Stimulated activated CD4-positive, alpha-beta T cell treated with anti-CD3 and anti-CD28 coated beads, TNF-alpha, amount 100 ng/mL, for 4 hours (primary cell): ENCODE results near the gene SMARCAL1.
"Not testable (repeated sequence)": the region's sequence is repeated elsewhere in the genome, so short reads cannot be mapped to it uniquely, and the experiment has no call there.

Source experiments
- DNase-seq, 3 experiments: peaks; one replicate each; pipeline ENCODE4 v3.0.0-alpha.2; 2020; ENCODE audit warnings: low read depth in 3 of 3

SMARCAL1 gene

DNA sequence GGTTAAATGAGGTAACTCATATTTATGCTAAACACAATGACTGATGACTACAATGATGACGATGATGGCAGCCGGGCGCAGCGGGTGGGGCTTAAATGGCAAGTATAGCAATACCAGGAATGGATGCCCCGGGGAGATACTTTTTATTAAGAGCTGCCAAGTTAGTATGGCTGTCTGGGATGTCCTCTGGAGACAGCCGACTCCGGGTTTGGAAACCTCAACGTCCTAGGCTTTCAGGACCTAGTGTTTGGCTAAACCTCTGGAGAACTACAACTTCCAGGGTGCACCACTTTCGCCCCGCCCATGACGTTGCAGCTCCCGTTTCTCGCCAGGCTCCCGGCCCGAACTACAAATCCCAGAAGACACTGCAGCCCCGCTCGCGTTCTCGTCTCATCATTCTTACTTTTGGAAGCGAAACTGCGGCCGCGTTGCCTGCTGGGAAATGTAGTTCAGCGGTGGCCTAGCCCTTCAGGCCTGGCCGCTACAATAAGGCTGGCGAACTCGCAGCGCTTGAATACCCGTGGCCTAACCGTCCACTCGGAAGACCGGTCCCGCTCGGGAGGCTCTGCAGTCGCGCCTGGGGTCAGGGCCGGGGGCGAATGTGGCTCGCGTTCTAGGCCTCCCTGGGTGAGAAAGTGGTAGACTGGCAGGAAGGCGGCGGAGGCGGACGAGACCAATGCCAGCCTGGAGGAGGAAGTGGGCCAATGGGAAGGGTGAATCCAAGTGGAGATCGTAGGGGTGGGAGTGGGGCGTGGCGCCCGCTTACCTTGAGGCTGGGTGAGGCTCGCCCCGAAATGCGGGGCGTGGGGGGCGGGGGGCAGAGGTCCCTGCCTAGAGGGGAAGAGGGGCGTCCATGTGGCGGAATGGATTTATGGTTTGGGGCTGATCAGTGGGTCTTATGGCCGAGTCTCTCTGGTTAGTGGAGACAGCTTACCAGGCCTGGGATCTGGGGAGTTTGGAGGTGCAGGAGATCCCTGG is at the start of gene SMARCAL1:
SMARCAL1 (plus strand) TSS at position 463 of the 978 bp plus-strand sequence. CDS start 2,221 bp downstream, outside the sequence.
- peak; percentile 95 to 99 (median 98) for DNase-seq

DNA sequence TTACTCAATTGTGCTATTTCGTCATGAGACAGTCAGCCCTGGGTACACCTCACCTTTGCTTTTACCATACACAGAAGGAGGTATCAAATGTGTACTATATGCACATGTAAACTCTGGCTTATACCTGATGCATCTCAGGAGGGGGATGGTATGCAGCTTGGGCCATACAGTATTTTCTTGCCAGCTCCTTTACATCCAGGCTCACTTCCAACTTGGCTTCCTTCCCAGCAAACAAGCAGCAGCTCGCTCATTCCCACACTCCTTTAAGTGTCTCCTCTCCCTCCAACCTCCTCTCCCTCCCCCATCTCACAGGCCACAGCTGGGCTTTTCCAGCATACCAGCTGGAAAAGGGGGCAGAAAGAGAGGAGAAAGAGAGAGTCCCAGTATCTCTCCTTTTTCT is 49.6 kb upstream of the SMARCAL1 start:
- no peak for DNase-seq

DNA sequence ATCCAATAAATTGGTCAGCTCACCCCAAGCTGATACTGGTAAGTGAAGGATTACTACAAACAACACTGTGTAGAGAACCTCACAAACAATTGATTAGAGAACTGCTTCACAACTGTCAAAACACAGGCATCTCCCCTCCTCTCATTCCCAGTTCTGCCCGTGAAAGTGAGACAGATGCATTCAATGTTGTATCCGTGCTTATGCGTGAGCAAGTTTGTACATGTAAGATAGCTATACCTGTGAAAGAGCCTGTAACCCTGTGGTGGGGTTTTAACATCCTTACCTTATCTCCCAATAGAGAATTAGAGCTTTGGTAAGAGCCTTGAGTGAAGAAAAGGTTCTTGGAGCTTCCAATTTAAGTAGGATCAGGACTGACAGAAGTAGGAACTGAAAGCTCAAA is 49.1 kb upstream of the SMARCAL1 start:
- no peak for DNase-seq

DNA sequence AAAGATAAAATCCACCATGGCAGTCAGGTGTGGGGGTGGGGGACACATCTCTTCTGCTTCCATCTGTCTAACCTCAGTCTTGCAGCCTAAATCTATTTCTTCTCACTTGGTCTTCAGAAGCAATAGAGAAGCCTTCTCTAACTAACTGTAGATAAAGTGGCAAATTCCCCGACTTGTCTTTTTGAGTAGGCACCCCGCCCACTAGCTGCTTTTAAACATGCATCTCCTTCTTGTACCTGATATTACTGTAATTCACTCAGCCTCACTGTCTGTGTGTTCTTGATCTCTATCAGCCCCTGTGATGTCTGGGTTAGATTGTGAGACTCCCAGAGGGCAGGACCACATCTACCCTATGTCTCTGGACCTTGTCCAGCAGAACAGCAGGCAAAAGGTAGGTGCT is 46.8 kb upstream of the SMARCAL1 start:
- DNase-seq: no peak

DNA sequence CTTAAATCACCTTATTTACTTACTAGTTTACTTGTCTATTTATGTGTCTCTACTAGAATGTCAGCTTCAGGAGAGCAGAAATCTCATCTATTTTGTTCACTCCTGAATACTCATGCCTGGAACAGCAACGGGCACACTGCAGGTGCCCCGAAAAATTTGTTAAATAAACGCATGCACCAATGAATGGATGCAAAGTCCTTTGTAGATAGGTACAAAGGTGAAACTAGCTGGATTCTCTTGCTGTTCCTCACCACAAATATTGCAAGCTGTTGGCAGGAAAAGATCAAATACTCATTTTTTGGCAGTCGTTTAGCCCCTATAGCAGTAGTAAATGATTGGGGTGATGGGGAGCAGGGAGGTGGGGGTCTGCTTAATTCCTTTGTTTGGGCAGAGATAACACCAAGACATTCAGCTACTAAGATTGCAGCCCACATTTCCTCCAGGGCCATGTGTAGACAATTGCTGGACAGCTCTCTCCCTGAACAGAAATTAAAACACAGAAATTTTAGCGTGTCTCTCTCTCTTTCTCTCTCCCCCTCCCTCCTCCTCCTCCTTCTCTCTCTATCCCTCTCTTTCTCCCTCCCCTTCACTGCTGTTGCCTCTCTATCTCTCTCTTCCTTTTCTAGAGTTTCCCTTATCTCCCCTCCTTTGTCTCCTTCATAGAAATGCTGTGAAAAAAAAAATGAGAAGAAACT is 45.4 kb upstream of the SMARCAL1 start:
- no peak for DNase-seq

DNA sequence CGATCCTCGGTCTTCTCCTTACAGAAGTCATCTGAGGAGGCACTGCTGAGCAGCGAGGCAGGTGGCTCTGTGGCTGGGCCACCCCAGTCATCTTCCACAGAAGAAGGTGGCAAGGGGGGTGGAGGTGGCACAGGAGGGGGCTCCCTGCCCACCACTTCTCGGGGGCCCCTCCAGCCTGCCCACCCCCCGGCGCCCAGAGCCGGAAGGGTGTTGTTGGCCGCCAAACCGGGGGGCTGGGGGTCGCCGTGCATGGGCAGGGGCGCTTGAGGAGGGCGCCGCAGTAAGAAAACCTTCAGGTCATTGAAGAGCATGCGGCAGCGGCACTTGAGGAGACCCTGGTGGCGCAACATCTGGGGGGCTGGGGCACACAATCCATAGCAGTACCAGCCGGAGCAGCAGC is 42.5 kb upstream of the SMARCAL1 start:
- no peak for DNase-seq

DNA sequence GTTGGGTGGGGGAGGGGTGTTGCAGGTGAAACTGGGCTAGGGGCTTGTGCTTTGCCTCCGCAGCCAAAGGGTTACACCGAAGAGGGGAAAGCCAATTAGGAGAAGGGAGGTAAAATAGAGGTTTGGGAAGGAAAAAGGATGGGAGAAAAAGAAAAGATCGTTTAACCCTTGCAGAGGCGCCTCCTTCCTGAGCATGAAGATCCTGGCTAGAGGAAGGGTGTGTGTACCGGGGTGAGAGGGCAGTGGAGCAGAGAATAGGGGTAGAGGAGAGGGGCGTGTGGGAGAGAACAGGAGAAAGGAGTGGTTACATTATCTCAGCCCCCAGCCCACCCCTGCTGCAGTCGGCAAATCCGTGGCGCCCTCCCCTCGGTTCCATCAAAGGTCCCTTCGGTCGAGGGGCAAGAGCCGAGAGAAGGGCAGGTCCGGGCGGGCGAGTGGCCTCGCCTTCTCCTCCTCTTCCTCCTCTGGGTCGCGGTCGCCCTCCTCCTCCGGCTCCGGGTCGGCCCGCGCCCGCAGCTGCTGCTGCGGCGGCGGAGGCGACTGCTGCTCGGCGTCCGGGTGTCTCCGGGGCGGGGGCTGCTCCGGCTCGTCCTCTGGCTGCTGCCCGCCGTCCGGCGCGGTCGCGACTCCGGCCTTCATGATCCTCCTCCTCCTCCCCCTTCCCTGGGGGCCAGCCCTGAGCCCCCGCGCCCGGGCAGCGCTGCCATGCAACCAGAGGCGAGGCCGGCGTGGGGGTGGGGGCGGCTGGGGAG is 41.1 kb upstream of the SMARCAL1 start:
- no peak for DNase-seq

DNA sequence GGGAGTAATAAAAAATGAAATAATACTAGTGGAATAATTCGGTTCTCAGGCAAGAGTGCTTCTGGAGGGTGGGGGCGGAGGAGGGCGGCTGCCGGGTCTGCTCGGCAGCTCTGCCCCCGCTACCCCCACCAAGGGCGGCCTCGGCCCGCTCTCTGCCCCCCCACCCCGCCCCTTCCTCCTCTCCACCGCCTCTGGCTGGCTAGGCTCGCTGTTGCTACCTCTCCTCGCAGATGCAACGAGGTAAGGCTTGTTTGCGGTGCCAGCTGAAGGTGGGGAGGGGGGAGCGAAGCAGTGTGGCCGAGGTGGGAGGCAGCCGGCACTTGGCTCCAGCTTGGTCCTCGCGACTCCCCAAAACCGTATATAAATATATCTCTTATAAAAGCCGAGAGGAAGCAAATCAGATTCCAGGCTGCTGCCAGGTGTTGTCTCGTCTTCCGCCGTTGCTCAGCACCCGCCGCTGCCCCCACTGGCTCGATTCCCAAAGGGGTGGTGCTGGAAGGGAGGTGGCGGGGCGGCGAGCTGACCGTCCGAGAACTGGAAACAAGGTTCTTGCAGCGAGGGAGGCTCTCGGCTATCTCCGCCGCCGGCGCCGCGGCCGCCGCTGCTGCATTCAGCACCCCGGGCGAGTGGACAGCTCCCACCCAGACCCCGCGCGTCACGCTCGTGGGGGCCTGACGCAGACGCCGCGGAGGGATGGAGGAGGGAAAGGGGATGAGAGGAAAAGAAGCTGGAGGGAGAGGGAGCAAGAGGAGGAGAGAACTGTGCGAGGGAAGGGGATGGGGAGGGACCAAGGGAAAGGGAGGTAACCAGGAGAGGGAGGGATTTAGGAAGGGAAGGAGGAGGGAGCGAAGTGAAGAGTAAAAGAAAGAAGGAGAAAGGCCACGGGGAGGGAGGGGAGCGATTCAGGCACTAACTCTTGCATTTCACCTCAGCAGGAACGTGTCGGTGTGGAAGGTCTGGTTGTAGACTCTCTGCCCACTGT is 40.3 kb upstream of the SMARCAL1 start, which contains the start of gene MARCHF4:
MARCHF4 (minus strand) TSS at position 763 of the 982 bp plus-strand sequence. CDS start 2,223 bp downstream, outside the sequence.
- peak; percentile 21 to 36 (median 23) for DNase-seq

DNA sequence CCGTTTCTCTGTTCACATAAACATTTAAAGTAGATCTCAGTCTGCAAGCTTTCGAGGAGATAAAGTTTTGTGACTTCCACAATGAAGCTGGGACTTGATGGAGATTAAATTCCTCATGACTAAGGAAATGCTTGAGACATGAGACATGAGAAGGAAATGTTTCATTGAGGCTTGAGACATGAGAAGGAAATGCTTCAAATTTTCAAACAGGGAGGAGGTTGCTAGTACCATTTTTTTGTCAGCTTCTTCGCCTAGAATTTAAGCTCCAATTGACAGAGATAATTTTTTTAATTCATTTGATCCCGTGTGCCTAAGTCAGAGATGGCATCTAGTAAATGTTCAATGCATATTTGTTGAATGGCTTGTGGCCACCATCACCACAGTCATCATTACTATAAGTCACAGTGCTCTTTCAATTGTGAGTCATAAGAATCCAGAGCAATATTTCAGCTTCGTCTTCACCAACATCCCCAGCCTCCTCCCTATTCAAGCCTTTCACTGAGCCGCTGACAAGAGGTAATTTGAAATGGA is 39.5 kb upstream of the SMARCAL1 start:
- DNase-seq: no peak

DNA sequence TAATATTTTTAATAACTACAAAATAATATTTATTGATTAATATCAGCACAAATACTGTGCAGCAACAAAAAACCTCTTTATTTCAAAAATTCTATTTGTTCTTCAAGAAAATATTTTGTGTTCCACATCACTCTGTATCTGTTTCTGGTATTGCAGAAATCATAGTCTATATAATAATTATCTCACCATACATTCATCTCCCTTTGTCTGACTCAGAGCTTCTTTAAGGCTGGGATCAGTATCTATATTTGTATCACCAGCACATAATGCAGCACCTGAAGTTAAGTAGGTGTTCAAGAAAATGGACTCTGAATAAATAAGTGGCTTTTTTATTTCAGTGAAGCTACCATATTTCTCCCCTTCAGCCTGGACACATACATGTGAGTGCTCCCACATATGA is 38.4 kb upstream of the SMARCAL1 start:
- no peak for DNase-seq

DNA sequence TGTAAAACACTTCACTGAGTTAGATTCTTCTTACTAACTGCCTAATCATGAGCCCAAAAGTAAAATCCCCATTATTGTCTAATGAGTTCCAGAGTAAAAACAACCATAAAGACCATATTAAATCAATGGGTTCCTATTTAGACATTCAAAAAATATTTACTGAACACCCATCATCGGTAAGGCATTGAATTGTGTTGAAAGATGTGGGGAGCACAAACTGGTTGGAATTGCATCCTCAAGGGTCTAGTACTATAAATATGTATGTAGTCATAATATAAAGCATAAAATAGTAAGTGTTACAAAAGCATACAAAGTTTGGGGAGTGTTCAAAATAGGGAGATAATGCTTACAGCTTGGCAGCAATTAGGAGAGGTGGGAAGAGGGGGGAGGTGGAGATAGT is 37.0 kb upstream of the SMARCAL1 start:
- DNase-seq: no peak

DNA sequence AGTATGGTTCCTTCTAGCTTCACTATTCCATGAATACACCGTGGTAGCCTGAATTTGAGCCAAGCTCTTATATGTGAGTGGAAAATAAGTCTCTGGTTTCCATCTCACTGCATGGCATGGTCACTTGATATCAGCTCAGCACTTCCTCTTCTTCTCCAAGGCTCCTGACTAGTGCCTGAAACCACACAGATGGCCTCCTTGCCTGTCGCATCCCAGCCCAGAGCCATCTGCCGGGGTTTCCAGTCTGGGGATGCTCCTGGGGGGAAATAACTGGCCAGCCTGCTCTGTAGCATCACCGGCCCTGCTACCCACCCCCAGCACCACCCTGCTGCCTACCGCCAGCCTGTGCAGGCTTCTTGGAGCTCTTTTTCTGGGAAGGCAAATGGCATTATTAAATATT is 32.3 kb upstream of the SMARCAL1 start:
- DNase-seq: no peak

DNA sequence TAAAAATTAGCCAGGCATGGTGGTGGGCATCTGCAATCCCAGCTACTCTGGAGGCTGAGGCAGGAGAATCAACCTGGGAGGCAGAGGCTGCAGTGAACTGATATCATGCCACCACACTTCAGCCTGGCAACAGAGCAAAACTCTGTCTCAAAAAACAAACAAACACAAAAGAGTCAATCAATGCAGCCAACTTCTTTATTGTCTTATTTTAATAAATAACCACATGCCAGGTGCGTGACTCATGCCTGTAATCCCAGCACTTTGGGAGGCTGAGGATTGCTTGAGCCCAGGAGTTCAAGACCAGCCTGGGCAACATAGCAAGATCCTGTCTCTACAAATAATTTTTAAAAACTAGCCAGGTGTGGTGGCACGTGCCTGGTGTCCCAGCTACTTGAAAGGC is 27.9 kb upstream of the SMARCAL1 start:
- DNase-seq: not testable (repeated sequence)

DNA sequence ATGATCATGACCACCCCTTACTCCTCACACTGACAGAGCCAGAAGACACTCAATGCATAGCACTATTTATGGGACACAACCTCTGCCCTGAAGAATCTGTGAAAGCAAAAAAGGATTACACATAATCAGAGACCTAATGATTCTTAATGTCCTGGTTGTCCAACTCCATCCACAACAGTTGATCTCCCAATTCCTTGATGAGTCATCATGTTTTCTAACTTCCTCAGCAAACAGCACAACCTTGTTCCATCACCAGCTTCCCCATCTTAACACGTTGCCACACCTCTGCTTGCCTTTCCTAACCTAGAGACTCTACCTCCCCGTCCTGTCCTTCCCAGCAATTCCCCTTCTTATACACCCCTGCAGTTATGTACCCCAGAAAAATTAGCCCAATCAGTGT is 26.8 kb upstream of the SMARCAL1 start:
- DNase-seq: no peak

DNA sequence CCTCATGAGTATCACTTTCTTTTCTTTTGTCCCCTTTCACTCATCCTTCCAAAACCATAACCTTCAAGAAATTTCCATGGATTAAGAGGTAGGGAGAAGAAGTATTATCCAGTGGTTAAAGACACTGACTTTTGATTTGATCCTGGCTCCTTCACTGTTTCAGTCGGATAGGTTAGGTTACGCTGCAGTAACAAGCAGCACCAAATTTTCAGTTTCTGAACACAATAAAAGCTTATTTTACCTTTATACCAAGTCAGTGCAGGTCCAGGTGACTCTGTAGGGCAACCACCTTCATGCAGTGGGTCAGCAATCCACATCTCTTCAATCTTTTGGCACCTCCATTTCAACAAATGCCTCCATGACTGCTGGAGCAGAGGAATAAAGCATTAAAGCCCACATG is 25.0 kb upstream of the SMARCAL1 start:
- DNase-seq: no peak

DNA sequence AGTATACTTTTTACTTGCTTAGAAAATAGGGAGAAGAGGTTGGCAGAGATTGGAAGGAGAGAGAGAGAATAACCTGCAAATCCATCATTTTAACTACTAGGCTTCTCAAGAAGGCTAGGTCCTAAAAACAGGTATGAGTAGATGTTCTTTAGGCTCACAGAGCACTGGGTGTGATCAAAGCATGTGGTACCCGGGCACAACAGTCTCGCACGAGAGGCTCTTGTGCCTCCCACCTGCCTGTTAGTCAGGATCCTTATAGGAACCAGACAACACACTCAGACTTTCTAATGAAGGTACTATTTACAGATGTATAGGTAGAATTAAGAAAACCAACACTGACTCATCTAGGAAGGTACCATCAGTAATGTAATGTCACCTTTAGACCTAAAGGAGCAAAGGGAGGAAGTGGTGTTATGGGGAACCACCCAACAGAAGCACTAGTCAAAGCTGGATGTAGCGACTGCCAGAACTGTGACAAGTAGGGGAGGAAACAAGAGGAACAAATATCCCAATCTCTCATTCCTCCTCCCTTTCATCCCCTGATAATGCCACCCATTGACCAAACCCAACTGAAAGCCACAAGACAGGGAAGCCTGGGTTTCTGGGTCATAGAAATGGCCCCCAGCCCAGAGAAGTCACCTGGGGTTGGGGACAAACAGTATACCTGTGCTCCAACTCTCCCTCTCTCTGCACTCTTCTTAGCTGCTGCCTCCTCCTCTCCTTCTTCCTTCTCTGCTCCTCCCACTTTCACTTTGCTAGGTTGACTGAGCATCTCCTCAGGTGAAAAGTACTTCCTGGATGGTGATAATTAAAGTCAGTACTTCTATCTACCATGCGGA is 24.0 kb upstream of the SMARCAL1 start:
- no peak for DNase-seq

DNA sequence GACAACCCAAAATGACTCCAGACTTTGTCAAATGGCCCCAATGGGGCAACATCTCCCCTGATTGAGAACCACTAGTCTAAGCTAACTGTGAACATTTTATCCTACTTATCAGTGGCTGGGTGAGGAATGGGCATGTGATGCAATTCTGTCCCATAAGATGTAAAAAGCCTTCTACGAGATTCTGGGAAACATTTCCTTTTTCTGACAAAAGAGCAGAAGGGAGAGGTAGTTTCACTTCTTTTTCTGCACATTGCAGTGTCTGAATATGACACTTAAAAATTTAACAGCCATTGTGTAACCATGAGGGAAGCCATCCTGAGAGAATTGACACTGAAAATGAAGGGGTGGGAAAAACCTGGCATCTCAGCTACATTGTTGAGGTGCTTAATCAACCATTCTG is 22.7 kb upstream of the SMARCAL1 start:
- DNase-seq: no peak

DNA sequence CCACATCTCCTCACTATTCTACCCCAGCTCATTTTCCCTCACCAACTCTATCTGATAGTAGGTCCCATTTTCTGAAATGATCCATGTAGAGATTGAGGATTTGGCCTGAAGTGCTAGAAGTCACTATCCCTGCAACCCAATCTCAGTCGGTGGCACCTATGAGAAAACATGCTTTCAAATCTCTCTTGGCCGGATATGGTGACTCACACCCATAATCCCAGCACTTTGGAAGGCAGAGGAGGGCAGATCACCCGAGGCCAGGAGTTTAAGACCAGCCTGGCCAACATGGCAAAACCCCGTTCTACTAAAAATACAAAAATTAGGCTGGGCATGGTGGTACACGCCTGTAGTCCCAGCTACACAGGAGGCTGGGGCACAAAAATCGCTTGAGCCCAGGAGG is 20.9 kb upstream of the SMARCAL1 start:
- no peak for DNase-seq

DNA sequence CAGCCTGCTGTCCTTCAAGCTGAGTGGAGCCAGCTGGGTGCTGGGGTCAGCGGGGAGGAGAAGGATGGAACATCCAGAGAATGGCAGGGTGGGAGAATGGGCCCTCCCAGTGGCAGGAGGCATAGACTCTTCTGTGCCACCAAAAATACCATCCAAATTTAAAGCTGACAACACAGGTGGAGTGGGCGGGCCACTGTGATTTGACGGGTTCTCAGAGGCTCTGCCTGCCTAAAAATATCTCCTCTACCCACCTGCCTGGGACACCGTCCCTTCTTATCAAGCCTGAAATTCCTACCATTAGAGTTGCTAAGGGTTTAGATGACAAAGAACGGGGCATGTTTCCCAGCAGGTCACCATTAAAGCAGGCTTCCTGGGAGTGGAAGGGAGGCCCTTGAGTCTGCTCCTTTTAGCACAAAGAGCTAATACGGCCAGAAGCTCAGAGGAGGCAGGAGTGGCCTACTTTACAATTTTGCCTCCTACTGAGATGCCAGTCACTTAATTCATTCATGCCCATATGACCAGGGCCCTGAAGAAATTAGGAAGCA is 20.2 kb upstream of the SMARCAL1 start:
- no peak for DNase-seq
